CD8-positive, alpha-beta memory T cell (primary cell): ENCODE measurements around the gene HHAT. TPM values are rescaled to one million over a fixed set of nuclear protein-coding genes. Genes with fewer than 3 reads are reported as not detected.

Source experiments
- CTCF ChIA-PET: fragments of 350-600 bp; sonication (Branson Sonifier 250); formaldehyde crosslinking; loops from one replicate; lab custom pipeline; 2021; ENCODE audit warnings: antibody characterized with exemption; lab: Charles Lee
- POLR2A ChIA-PET: fragments of 350-600 bp; sonication (Branson Sonifier 250); formaldehyde crosslinking; loops from one replicate; lab custom pipeline; 2021; ENCODE audit warnings: antibody characterized with exemption; lab: Charles Lee
- DNase-seq, 5 donors: peaks; one replicate each; pipeline versions ENCODE4 v3.0.0 to v3.0.0-alpha.2; 2020 to 2022; ENCODE audit warnings: mixed read lengths in 1 of 5
- H3K27ac ChIP-seq: one replicate; pipeline ENCODE4 v1.7.0; 2013; ENCODE audit warnings: low read depth, mild to moderate bottlenecking, low read length, moderate library complexity
- H3K27me3 ChIP-seq: 2 replicates; pipeline ENCODE4 v1.7.0; 2013; ENCODE audit warnings: low read length, mild to moderate bottlenecking; ENCODE audit not compliant: insufficient read depth, poor library complexity, severe bottlenecking
- H3K36me3 ChIP-seq: 2 replicates; pipeline ENCODE4 v1.7.0; 2013; ENCODE audit warnings: mild to moderate bottlenecking, low read length, moderate library complexity; ENCODE audit not compliant: insufficient read depth
- H3K4me1 ChIP-seq: 2 replicates; pipeline ENCODE4 v1.7.0; 2013; ENCODE audit warnings: mild to moderate bottlenecking, low read length, moderate library complexity; ENCODE audit not compliant: insufficient read depth
- H3K4me3 ChIP-seq: 2 replicates; pipeline ENCODE4 v1.7.0; 2013; ENCODE audit warnings: mild to moderate bottlenecking, low read length
- H3K9me3 ChIP-seq: 2 replicates; pipeline ENCODE4 v1.7.0; 2013; ENCODE audit warnings: mild to moderate bottlenecking, low read length
- H3K27ac Mint-ChIP-seq, 8 donors: one replicate each; pipeline ENCODE4 v1.8.0; 2020 to 2021; ENCODE audit warnings: mixed read lengths in 8 of 8, mild to moderate bottlenecking in 6 of 8, inconsistent platforms in 3 of 8, moderate library complexity in 3 of 8
- H3K27me3 Mint-ChIP-seq, 2 donors: one replicate each; pipeline ENCODE4 v1.8.0; 2020 to 2021; ENCODE audit warnings: mixed read lengths in 2 of 2, mild to moderate bottlenecking in 1 of 2, moderate library complexity in 1 of 2
- H3K36me3 Mint-ChIP-seq, 3 donors: one replicate each; pipeline ENCODE4 v1.8.0; 2020 to 2021; ENCODE audit warnings: mixed read lengths in 3 of 3, inconsistent platforms in 1 of 3, mild to moderate bottlenecking in 1 of 3
- H3K4me1 Mint-ChIP-seq, 3 donors: one replicate each; pipeline ENCODE4 v1.8.0; 2020 to 2021; ENCODE audit warnings: mixed read lengths in 3 of 3, inconsistent platforms in 1 of 3, mild to moderate bottlenecking in 1 of 3
- H3K4me3 Mint-ChIP-seq, 7 donors: one replicate each; pipeline ENCODE4 v1.8.0; 2020 to 2021; ENCODE audit warnings: mixed read lengths in 7 of 7, mild to moderate bottlenecking in 6 of 7, moderate library complexity in 4 of 7, inconsistent platforms in 2 of 7
- H3K9me3 Mint-ChIP-seq, 5 donors: one replicate each; pipeline ENCODE4 v1.8.0; 2020 to 2022; ENCODE audit warnings: mixed read lengths in 5 of 5, mild to moderate bottlenecking in 3 of 5, moderate library complexity in 2 of 5, inconsistent platforms in 1 of 5
- polyA plus RNA-seq: library from polyadenylated mRNA; unstranded; fragments of 300-500 nt; fragmentation: Illumina TruSeq; gene quantifications from one replicate; pipeline ENCODE4 v1.2.3, GENCODE V29; 2021
- total RNA-seq, 2 experiments: library from RNA; stranded (reverse); gene quantifications; one replicate each; pipeline ENCODE4 v1.2.3, GENCODE V29; 2021

HHAT gene
- total and polyA plus RNA-seq, 3 experiments from 2014 or later = 1.4 to 4.6 (median 2.1) TPM

DNA sequence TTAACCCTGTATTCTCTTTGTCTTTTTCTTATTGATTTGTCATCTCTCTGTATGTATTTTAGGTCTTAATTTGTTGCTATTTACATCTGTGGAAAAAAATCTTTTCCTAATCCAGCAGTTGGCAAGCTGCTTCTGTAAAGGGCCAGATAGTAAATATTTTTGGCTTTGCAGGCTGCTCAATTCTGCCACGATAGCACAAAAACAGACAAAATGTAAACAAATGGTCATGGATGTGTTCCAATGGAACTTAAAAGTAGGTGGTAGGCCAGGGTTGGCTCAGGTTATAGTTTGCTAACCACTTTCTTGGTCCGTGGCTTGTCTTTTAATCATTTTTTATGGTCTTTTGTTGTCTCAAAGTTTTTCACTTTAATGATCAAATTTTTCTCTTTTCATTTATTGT, 371.8 kb downstream of the HHAT start:
- POLR2A ChIA-PET = no interaction called here
- H3K27me3 Mint-ChIP-seq = no peaks in the 10 kb centered on the region
- CTCF ChIA-PET = no interaction called here
- H3K9me3 Mint-ChIP-seq = peaks cover 0 to 1% (median 0%) of the 10 kb centered on the region in 5 donors
- H3K4me3 Mint-ChIP-seq = no peak overlapping the region
- no peak overlapping the region for H3K27ac Mint-ChIP-seq
- DNase-seq = no peak
- peaks cover 2 to 9% (median 2%) of the 10 kb centered on the region in 3 donors for H3K36me3 Mint-ChIP-seq
- H3K4me1 ChIP-seq = no peaks in the 10 kb centered on the region
- no peak overlapping the region for H3K4me3 ChIP-seq
- H3K27me3 ChIP-seq = no peaks in the 10 kb centered on the region
- peaks cover 0 to 7% (median 0%) of the 10 kb centered on the region in 3 donors for H3K4me1 Mint-ChIP-seq
- H3K36me3 ChIP-seq = no peaks in the 10 kb centered on the region
- no peaks in the 10 kb centered on the region for H3K9me3 ChIP-seq
- no peak overlapping the region for H3K27ac ChIP-seq

DNA sequence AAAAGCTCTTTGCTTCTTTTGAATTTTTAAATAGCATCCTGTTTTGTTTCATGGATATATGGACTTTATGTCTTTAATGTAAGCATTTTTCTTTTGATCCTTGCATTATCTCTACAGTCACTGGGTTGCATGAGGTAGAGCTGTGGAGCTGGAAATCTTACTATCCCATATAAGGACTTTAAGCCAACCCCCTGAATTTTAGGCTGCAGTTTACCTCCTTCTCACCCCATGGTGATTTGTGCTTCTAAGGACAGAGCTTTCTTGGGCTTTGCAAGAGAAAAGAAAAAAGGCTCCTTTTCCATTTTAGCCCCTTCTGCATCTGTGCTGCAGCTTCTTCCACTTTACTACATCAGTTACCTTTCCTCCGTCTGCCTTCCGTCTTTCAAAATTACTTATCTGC, 373.8 kb downstream of the HHAT start:
- Mint-ChIP-seq H3K4me3 (no peak overlapping the region), H3K36me3 (peaks cover 2 to 9% (median 2%) of the 10 kb centered on the region in 3 donors), H3K27ac (peak overlapping the region in 1 of 8 donors; percentile 7), H3K27me3 (peaks cover 0 to 1% of the 10 kb centered on the region in 2 donors), H3K9me3 (no peaks in the 10 kb centered on the region), H3K4me1 (no peaks in the 10 kb centered on the region)
- CTCF ChIA-PET = no interaction called here
- POLR2A ChIA-PET = no interaction called here
- no peak for DNase-seq
- Histone ChIP-seq H3K36me3 (no peaks in the 10 kb centered on the region), H3K9me3 (no peaks in the 10 kb centered on the region), H3K27ac (no peak overlapping the region), H3K27me3 (no peaks in the 10 kb centered on the region), H3K4me3 (no peak overlapping the region), H3K4me1 (no peaks in the 10 kb centered on the region)

DNA sequence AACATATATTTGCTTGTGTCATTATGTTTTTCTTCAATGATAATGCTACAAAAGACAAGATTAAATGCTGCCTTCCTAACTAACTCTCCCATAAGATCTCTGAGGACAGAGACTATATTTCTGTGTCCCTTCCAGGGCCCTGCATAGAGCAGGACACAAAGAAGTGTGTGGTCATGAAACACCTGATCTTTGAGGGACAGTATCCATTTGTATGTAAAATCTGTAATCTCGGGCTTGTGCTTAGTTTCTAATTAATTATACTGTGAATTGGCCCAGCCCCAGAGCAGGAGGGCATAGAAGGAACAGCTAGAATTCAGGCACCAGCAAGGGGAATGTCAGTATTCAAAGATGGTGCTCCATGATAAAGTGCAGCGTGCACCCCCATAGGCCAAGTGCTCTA, 374.9 kb downstream of the HHAT start:
- POLR2A ChIA-PET = no interaction called here
- peaks cover 2 to 9% (median 2%) of the 10 kb centered on the region in 3 donors for H3K36me3 Mint-ChIP-seq
- peaks cover 0 to 1% of the 10 kb centered on the region in 2 donors for H3K27me3 Mint-ChIP-seq

DNA sequence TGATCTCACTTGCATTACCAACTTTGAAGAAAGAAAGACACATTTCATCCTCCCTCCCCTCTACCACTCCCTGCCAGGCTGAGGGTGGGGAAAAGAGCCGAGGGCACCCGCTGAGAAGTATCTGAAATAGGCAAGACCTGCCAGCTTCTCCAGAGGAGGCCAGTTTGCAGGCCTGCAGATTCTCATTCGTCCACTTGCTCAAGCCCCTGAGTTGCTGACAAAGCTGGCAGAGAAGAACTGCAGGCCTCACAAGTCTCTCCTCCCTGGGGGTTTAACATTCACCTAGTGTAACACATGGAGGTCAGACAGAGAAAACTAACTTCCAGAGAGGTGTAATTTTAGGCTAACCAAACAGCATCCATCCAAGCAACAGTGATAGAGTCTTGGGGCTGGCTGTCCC, 376.4 kb downstream of the HHAT start:
- no peak for DNase-seq
- ChIA-PET POLR2A (no interaction called here), CTCF (no interaction called here)
- no peaks in the 10 kb centered on the region for H3K36me3 ChIP-seq
- H3K4me3 Mint-ChIP-seq = no peak overlapping the region
- no peaks in the 10 kb centered on the region for H3K4me1 ChIP-seq
- H3K4me3 ChIP-seq = no peak overlapping the region
- H3K27me3 ChIP-seq = no peaks in the 10 kb centered on the region
- H3K27me3 Mint-ChIP-seq = peaks cover 0 to 1% of the 10 kb centered on the region in 2 donors
- H3K27ac ChIP-seq = no peak overlapping the region
- H3K9me3 ChIP-seq = no peaks in the 10 kb centered on the region
- H3K4me1 Mint-ChIP-seq = no peaks in the 10 kb centered on the region
- peak overlapping the region in 1 of 8 donors; percentile 20 for H3K27ac Mint-ChIP-seq
- no peaks in the 10 kb centered on the region for H3K9me3 Mint-ChIP-seq
- peaks cover 2 to 9% (median 3%) of the 10 kb centered on the region in 3 donors for H3K36me3 Mint-ChIP-seq

More for the DNA sequence above, 374.9 kb downstream of the HHAT start:
- CTCF ChIA-PET = no interaction called here
- Mint-ChIP-seq H3K27ac (no peak overlapping the region), H3K9me3 (no peaks in the 10 kb centered on the region), H3K4me1 (no peaks in the 10 kb centered on the region), H3K4me3 (no peak overlapping the region)
- no peaks in the 10 kb centered on the region for H3K4me1 ChIP-seq
- no peak overlapping the region for H3K4me3 ChIP-seq
- no peaks in the 10 kb centered on the region for H3K27me3 ChIP-seq
- no peak for DNase-seq
- no peaks in the 10 kb centered on the region for H3K9me3 ChIP-seq
- no peaks in the 10 kb centered on the region for H3K36me3 ChIP-seq
- no peak overlapping the region for H3K27ac ChIP-seq

DNA sequence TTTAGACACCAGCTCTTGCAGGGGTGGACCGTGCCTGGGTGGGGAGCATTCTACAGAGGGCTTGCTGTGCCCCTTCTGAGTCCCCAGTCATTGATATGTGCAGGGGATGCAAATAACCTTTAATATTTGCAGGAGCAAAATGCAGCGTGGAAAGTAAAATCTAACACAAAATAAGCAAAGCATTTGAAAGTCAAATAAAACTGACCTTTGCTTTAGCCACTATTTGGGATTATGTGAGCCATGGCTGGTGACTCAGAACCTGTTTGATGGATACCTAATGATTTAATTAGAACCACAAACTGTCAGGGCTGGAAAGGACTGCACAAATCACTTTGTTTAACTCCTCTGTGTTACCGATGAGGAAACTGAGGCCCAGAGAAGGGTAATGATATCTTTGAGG, 377.5 kb downstream of the HHAT start:
- DNase-seq = no peak
- Mint-ChIP-seq H3K36me3 (peaks cover 2 to 9% (median 3%) of the 10 kb centered on the region in 3 donors), H3K27ac (no peak overlapping the region), H3K27me3 (peaks cover 0 to 1% of the 10 kb centered on the region in 2 donors), H3K4me3 (no peak overlapping the region), H3K9me3 (no peaks in the 10 kb centered on the region), H3K4me1 (no peaks in the 10 kb centered on the region)
- H3K27me3 ChIP-seq = no peaks in the 10 kb centered on the region
- no peaks in the 10 kb centered on the region for H3K36me3 ChIP-seq
- ChIA-PET POLR2A (no interaction called here), CTCF (no interaction called here)
- no peaks in the 10 kb centered on the region for H3K4me1 ChIP-seq
- no peak overlapping the region for H3K27ac ChIP-seq
- no peaks in the 10 kb centered on the region for H3K9me3 ChIP-seq
- H3K4me3 ChIP-seq = no peak overlapping the region

DNA sequence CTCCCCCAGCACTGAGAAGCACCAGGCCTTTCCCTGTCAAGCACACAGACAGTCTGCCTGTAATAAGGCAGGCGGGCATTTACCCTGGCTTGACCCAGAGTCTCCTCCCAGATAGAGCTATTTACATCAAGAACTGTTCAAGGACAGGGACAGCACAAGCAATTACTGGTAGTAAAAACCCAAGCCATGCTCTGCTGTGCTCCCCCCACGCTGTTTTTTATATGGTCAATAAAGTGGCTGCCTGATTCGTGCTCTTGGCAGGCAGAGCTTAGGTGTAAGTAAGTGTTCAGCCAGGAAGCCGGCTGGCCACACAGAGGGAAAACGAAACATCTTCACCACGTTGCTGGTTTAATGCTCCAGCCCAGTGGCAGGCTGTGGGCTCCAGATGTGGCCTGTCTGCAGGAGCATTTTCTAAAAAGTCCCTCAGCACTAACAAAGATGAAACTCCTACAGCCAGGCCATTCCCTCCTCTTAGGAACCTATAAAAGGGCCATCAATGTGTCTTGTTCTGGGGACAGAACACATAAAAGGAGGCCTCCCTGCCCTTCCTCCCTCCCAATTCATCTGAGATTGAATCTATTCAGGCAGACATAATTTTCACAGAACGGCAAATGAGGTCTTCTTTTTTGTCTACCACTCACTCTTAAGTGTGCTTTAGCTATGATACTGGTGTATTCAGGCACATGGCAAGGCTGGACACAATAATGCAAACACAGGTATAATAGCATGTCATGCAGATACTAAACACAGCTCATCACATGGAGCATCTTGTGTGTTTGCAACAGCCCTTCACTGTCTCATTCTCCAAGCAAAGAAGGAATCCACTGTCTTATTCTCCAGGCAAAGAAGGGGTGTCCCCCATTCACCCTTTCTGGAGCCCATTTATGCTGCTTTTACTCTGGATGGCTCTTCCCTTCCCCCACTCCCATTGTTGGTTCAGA, 378.9 kb downstream of the HHAT start:
- Mint-ChIP-seq H3K4me1 (no peaks in the 10 kb centered on the region), H3K36me3 (peaks cover 0 to 4% (median 2%) of the 10 kb centered on the region in 3 donors), H3K27ac (no peak overlapping the region), H3K27me3 (peaks cover 0 to 1% of the 10 kb centered on the region in 2 donors), H3K4me3 (no peak overlapping the region), H3K9me3 (no peaks in the 10 kb centered on the region)
- DNase-seq = no peak
- POLR2A ChIA-PET = no interaction called here
- H3K4me1 ChIP-seq = no peaks in the 10 kb centered on the region
- H3K27me3 ChIP-seq = no peaks in the 10 kb centered on the region
- no peaks in the 10 kb centered on the region for H3K9me3 ChIP-seq
- H3K27ac ChIP-seq = no peak overlapping the region
- H3K36me3 ChIP-seq = no peaks in the 10 kb centered on the region
- H3K4me3 ChIP-seq = no peak overlapping the region
- CTCF ChIA-PET = no interaction called here

DNA sequence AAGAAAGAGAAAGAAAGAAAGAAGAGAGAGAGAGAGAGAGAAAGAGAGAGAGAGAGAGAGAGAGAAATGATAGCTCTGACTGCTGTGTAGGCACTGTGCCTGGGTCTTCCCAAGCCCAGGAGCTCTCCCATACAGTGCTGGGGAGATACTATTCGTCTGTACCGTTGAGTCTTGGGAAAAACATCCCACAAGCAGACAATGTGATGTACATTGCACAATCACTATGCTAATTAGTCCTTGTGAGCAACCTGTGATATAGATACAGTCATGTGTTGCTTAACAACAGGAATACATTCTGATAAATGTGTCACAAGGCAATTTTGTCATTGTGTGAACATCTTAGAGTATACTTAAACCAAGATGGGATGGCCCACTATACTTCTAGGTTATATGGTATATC, 381.0 kb downstream of the HHAT start:
- CTCF ChIA-PET = no interaction called here
- Histone ChIP-seq H3K27ac (no peak overlapping the region), H3K4me1 (no peaks in the 10 kb centered on the region), H3K36me3 (no peaks in the 10 kb centered on the region), H3K27me3 (no peaks in the 10 kb centered on the region), H3K4me3 (no peak overlapping the region), H3K9me3 (no peaks in the 10 kb centered on the region)
- no peaks in the 10 kb centered on the region for H3K9me3 Mint-ChIP-seq
- no peak for DNase-seq
- no peaks in the 10 kb centered on the region for H3K4me1 Mint-ChIP-seq
- H3K27ac Mint-ChIP-seq = no peak overlapping the region
- H3K27me3 Mint-ChIP-seq = peaks cover 0 to 1% of the 10 kb centered on the region in 2 donors
- POLR2A ChIA-PET = no interaction called here
- no peak overlapping the region for H3K4me3 Mint-ChIP-seq
- H3K36me3 Mint-ChIP-seq = peaks cover 0 to 2% (median 0%) of the 10 kb centered on the region in 3 donors

DNA sequence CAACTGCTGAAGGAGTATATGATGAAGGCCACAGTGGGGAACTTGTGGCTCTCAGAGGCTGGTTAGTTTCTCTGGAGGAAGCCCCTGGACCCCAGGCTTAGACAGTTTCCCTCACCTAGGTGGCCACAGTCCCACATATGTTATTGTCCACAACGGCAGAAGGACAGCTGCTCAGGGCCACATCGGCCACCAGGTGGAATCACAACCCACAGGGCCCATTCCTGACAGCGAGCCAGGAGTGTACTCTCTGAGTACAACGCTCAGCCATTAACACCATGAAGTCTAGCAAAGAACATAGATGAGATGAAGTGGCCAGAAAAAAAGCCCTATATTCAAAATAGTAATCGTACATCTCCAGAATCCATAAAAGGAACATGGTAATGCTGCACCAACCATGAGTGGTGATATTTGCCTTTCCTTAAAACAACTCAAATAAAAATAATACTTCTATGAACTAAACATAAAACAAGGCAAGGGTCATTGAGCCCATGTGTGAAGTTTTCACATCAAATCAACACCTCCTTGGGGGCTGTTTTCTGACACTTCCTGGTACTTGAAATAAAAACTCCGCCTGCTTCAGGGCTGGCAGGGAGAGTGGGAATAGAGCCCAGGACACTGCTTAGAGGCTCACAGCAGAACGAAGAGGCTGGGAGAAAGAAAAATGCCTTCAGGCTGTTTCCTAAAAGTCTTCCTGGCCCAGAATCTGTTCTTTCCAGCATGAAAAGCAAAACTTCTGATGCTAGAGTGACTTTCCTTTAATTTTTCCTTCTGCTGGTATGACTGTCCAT, 383.3 kb downstream of the HHAT start:
- CTCF ChIA-PET = no interaction called here

More for the DNA sequence above, 383.3 kb downstream of the HHAT start:
- no peak overlapping the region for H3K4me3 Mint-ChIP-seq
- H3K9me3 Mint-ChIP-seq = no peaks in the 10 kb centered on the region
- H3K27ac Mint-ChIP-seq = no peak overlapping the region
- DNase-seq = no peak
- Histone ChIP-seq H3K36me3 (no peaks in the 10 kb centered on the region), H3K4me3 (no peak overlapping the region), H3K4me1 (no peaks in the 10 kb centered on the region), H3K9me3 (no peaks in the 10 kb centered on the region), H3K27ac (no peak overlapping the region), H3K27me3 (no peaks in the 10 kb centered on the region)
- POLR2A ChIA-PET = no interaction called here
- H3K4me1 Mint-ChIP-seq = no peaks in the 10 kb centered on the region
- no peaks in the 10 kb centered on the region for H3K27me3 Mint-ChIP-seq
- peaks cover 0 to 2% (median 0%) of the 10 kb centered on the region in 3 donors for H3K36me3 Mint-ChIP-seq
